Left ventricle myocardium inferior (tissue), 1 donor: Measurements from ENCODE around the gene LINC01488. TPM values are rescaled to one million over a fixed set of nuclear protein-coding genes. Genes with fewer than 3 reads are reported as not detected.

ENCODE experiments used
- DNase-seq: peaks from one replicate; pipeline ENCODE4 v3.0.0-alpha.2; 2020
- H3K27ac ChIP-seq: fragments of 200-600 bp; replicated peaks from 2 replicates; pipeline ENCODE4 v1.8.0; 2021
- H3K27me3 ChIP-seq: fragments of 200-600 bp; 2 replicates; pipeline ENCODE4 v1.8.0; 2021; ENCODE audit warnings: low read depth
- H3K36me3 ChIP-seq: fragments of 200-600 bp; 2 replicates; pipeline ENCODE4 v1.8.0; 2021
- H3K4me1 ChIP-seq: fragments of 200-600 bp; 2 replicates; pipeline ENCODE4 v1.8.0; 2021
- H3K4me3 ChIP-seq: fragments of 200-600 bp; 2 replicates; pipeline ENCODE4 v1.8.0; 2021; ENCODE audit warnings: mild to moderate bottlenecking, moderate library complexity
- H3K9me3 ChIP-seq: fragments of 200-600 bp; replicated peaks from 2 replicates; pipeline ENCODE4 v1.8.0; 2021
- CTCF ChIP-seq: fragments of 200-600 bp; IDR thresholded peaks from 2 replicates; pipeline ENCODE4 v1.8.0; 2021; ENCODE audit warnings: antibody characterized with exemption, mild to moderate bottlenecking, borderline replicate concordance
- intact Hi-C: fragments of 100-400 bp; cut with micrococcal nuclease; formaldehyde crosslinking; loops from one replicate; pipeline ENCODE4 v1.11.0; 2022
- total RNA-seq: library from RNA; stranded (reverse); fragmentation: NEBNext Ultra II Directional; extraction: Animal tissue kit (Norgen Biotek cat#: 25700); gene quantifications from one replicate; pipeline ENCODE4 v1.2.1, GENCODE V29; 2021
- donor health status: DM: no; HTN: yes; CAD: no; lungs with severe emphysema.

Gene LINC01488
- total RNA-seq, 1 donor from 2014 or later: 0.38 TPM

- Histone ChIP-seq H3K4me1 (peaks cover 40% of the 10 kb centered on the region), H3K9me3 (no peaks in the 10 kb centered on the region), H3K27me3 (no peaks in the 10 kb centered on the region), H3K4me3 (no peak overlapping the region), H3K36me3 (no peaks in the 10 kb centered on the region), H3K27ac (no peak overlapping the region)
- intact Hi-C loops: no loop called here
- no peak for TF ChIP-seq CTCF
- DNase-seq: no peak
Measured at GRCh38 chr11:69537855-69538640, 56.6 kb downstream of the LINC01488 start.

- no peaks in the 10 kb centered on the region for H3K9me3 ChIP-seq
- no peaks in the 10 kb centered on the region for H3K36me3 ChIP-seq
- no peak for DNase-seq
- peak overlapping the region; percentile 83 for H3K27ac ChIP-seq
- no peaks in the 10 kb centered on the region for H3K27me3 ChIP-seq
- intact Hi-C loops: no loop called here
- peaks cover 40% of the 10 kb centered on the region for H3K4me1 ChIP-seq
- H3K4me3 ChIP-seq: no peak overlapping the region
- no peak for TF ChIP-seq CTCF
Measured at GRCh38 chr11:69538854-69539253, 57.4 kb downstream of the LINC01488 start.

GRCh38 chr11:69539416-69540117 lies 58.1 kb downstream of the LINC01488 start:
- Histone ChIP-seq H3K9me3 (no peaks in the 10 kb centered on the region), H3K4me3 (peak overlapping the region; percentile 41), H3K36me3 (no peaks in the 10 kb centered on the region), H3K27ac (peak overlapping the region; percentile 83), H3K4me1 (peaks cover 40% of the 10 kb centered on the region), H3K27me3 (no peaks in the 10 kb centered on the region)
- intact Hi-C loops: no loop called here
- peak; percentile 32 for DNase-seq
- no peak for TF ChIP-seq CTCF

GRCh38 chr11:69540118-69541000 lies 58.9 kb downstream of the LINC01488 start:
- Histone ChIP-seq H3K4me3 (peak overlapping the region; percentile 41), H3K4me1 (peaks cover 40% of the 10 kb centered on the region), H3K27ac (peak overlapping the region; percentile 83), H3K36me3 (no peaks in the 10 kb centered on the region), H3K27me3 (no peaks in the 10 kb centered on the region), H3K9me3 (no peaks in the 10 kb centered on the region)
- DNase-seq: peak; percentile 54
- intact Hi-C loops: no loop called here
- TF ChIP-seq CTCF: peak; percentile 28

- Histone ChIP-seq H3K4me1 (peaks cover 40% of the 10 kb centered on the region), H3K36me3 (no peaks in the 10 kb centered on the region), H3K27me3 (no peaks in the 10 kb centered on the region), H3K9me3 (no peaks in the 10 kb centered on the region), H3K27ac (peak overlapping the region; percentile 83), H3K4me3 (no peak overlapping the region)
- intact Hi-C loops: no loop called here
- TF ChIP-seq CTCF: no peak
- DNase-seq: no peak
Measured at GRCh38 chr11:69541001-69541285, 59.5 kb downstream of the LINC01488 start.
